WERI-Rb-1 (cell line): ENCODE results near the gene ATP6V0A1.

Source experiments
- DNase-seq: peaks from one replicate; pipeline ENCODE4 v3.0.0-alpha.2; 2020
- H3K27ac ChIP-seq: fragments of 250-450 bp; sonication (Bioruptor Pico); 2 replicates; pipeline ENCODE4 v1.5.1; 2020; ENCODE audit warnings: mild to moderate bottlenecking, moderate library complexity
- H3K27me3 ChIP-seq: fragments of 250-450 bp; sonication (Bioruptor Pico); 2 replicates; pipeline ENCODE4 v1.5.1; 2021; ENCODE audit warnings: mild to moderate bottlenecking, low read depth, moderate library complexity; ENCODE audit not compliant: insufficient read depth, severe bottlenecking
- H3K36me3 ChIP-seq: fragments of 250-450 bp; sonication (Bioruptor Pico); 2 replicates; pipeline ENCODE4 v1.5.1; 2020; ENCODE audit warnings: mild to moderate bottlenecking, moderate library complexity
- H3K4me3 ChIP-seq: 2 replicates; pipeline ENCODE4 v1.5.1; 2011; ENCODE audit warnings: low read depth, mild to moderate bottlenecking, control low read depth, low read length
- H3K9me3 ChIP-seq: fragments of 250-450 bp; sonication (Bioruptor Pico); 2 replicates; pipeline ENCODE4 v1.5.1; 2021; ENCODE audit warnings: mild to moderate bottlenecking, moderate library complexity; ENCODE audit not compliant: severe bottlenecking
- CTCF ChIP-seq: IDR thresholded peaks from 2 replicates; pipeline ENCODE4 v1.5.1; 2011; ENCODE audit warnings: low read depth, mild to moderate bottlenecking, control low read depth, inconsistent platforms, low read length

Gene ATP6V0A1

GRCh38 chr17:42522263-42522790 lies 63.6 kb downstream of the ATP6V0A1 start:
- DNase-seq = no peak
- TF ChIP-seq CTCF = no peak
- peaks cover 41% of the 10 kb centered on the region for H3K36me3 ChIP-seq
- H3K9me3 ChIP-seq = no peaks in the 10 kb centered on the region
- H3K27me3 ChIP-seq = no peaks in the 10 kb centered on the region
- no peak overlapping the region for H3K4me3 ChIP-seq
- no peak overlapping the region for H3K27ac ChIP-seq

- TF ChIP-seq CTCF = no peak
- H3K27me3 ChIP-seq = no peaks in the 10 kb centered on the region
- H3K36me3 ChIP-seq = peaks cover 39% of the 10 kb centered on the region
- H3K9me3 ChIP-seq = no peaks in the 10 kb centered on the region
- no peak overlapping the region for H3K4me3 ChIP-seq
- H3K27ac ChIP-seq = no peak overlapping the region
- no peak for DNase-seq
These were observed 64.2 kb downstream of the ATP6V0A1 start for GRCh38 chr17:42522798-42523278.

GRCh38 chr17:42525221-42525620 lies 66.5 kb downstream of the ATP6V0A1 start:
- Histone ChIP-seq H3K4me3 (no peak overlapping the region), H3K27me3 (no peaks in the 10 kb centered on the region), H3K27ac (no peak overlapping the region), H3K36me3 (peaks cover 34% of the 10 kb centered on the region), H3K9me3 (no peaks in the 10 kb centered on the region)
- DNase-seq = no peak
- TF ChIP-seq CTCF = no peak

- DNase-seq = no peak
- no peaks in the 10 kb centered on the region for H3K27me3 ChIP-seq
- no peak overlapping the region for H3K4me3 ChIP-seq
- no peaks in the 10 kb centered on the region for H3K9me3 ChIP-seq
- H3K27ac ChIP-seq = no peak overlapping the region
- peaks cover 29% of the 10 kb centered on the region for H3K36me3 ChIP-seq
- no peak for TF ChIP-seq CTCF
These were observed 67.4 kb downstream of the ATP6V0A1 start for GRCh38 chr17:42526031-42526444.

- H3K27me3 ChIP-seq = no peaks in the 10 kb centered on the region
- peaks cover 10% of the 10 kb centered on the region for H3K36me3 ChIP-seq
- TF ChIP-seq CTCF = no peak
- no peak overlapping the region for H3K27ac ChIP-seq
- DNase-seq = no peak
- no peaks in the 10 kb centered on the region for H3K9me3 ChIP-seq
- no peak overlapping the region for H3K4me3 ChIP-seq
These were observed 69.3 kb downstream of the ATP6V0A1 start for GRCh38 chr17:42527932-42528331.

GRCh38 chr17:42529061-42529460 lies 70.4 kb downstream of the ATP6V0A1 start:
- no peak for TF ChIP-seq CTCF
- no peaks in the 10 kb centered on the region for H3K27me3 ChIP-seq
- peak overlapping the region; percentile 91 for H3K27ac ChIP-seq
- no peaks in the 10 kb centered on the region; the same call in 1 of the 2 replicates for H3K36me3 ChIP-seq
- no peaks in the 10 kb centered on the region for H3K9me3 ChIP-seq
- DNase-seq = no peak
- H3K4me3 ChIP-seq = no peak overlapping the region
